Hematopoietic multipotent progenitor cell treated with erythropoietin and hydrocortisone succinate and interleukin-3 and kit ligand, for 8 days (in vitro differentiated cells): ENCODE results near the gene SPACA4.
"Not testable (repeated sequence)": the region's sequence is repeated elsewhere in the genome, so short reads cannot be mapped to it uniquely, and the experiment has no call there.

ENCODE experiments used
- DNase-seq: peaks from one replicate; pipeline ENCODE4 v3.0.0-alpha.2; 2015

The SPACA4 gene

DNA sequence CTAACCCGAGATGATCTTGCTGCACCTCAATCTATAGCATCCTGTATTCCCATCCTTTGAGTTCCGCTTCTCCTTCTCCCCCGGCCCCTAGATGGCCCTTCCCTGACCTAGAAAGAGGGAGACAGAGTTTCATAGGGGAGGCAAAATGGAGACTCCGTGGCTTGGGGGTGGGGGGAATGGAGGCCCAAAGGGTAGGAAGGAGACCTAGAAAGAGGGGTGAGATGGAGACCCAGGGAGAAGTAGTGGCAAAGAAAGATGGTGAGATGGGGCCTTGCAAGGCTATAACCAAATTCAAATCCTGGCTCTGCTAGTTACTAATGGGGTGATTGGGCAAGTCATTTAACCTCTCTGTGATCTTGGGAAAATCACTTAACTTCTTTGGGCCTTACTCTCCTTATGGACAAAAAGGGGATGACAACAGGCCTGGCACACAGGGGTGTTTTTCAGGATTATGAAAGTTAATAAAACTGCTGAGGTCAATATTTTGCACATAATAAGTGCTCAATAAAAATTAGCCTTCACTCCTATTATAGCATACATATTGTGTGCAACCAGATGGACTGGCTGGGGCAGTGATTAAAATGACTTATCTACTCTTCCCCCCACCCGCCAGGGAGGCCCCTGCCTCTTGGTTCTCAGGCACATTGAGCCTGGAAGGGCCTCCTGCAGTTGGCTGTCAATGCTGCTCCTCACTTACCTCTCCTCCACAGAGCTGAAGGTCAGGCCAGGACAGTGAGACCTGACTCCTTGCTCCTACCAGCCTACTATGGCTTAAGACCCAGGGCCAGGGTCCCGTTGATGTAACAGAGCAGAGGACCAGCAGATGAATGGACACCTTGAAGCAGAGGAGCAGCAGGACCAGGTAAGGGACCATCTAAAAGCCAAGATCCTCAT is 13.4 kb downstream of the SPACA4 start:
- peak; percentile 60 for DNase-seq

DNA sequence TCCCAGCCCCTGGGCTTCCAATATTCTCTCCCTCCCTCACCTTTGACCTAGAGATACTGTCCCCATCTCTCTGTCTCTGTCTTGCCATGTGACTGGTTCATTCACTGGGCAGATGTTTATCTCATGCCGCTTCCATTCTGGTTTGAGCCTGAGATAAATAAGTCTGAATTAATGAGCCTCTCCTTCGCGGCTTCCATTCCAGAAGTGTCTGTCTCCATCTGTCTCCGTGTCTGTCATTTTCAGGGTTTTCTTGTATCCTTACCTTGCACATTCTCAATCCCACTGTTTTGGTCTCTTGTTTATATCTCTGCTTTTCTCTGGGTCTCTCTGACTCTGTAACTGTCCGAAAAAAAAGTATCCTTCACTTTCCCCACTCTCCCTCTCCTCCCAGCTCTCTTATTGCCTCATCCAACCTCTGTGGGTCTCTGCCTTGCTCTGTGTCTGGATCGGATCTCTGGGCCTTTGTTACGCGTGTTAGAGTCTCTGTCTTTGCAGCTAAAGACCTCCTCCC is 17.1 kb downstream of the SPACA4 start:
- peak; percentile 57 for DNase-seq

DNA sequence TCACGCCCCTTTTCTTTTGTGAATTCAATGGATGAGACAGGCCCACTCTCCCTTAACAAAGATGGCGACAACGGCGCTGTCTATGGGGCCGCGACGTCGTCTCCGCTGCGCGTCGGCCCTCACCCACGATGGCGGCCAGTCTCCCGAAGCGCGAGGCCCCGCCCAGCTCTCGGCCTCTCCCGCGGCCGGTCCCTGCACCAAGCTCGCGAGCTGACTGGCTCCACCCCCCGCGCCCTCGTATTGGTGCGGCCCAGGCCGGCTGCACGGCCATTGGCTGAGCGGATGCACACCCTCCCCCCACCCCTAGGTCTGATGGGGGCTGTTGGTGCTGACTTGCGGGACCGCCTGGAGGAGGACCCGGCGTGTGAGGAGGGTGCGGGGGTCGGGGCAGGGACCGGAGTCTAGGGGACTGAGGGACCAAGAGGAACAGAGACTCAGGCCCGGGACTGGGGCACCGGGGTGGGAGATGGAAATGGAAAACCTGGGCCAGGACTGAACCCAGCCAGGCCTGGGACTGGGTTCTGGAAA is 17.6 kb downstream of the SPACA4 start:
- DNase-seq, result peak; percentile 97

DNA sequence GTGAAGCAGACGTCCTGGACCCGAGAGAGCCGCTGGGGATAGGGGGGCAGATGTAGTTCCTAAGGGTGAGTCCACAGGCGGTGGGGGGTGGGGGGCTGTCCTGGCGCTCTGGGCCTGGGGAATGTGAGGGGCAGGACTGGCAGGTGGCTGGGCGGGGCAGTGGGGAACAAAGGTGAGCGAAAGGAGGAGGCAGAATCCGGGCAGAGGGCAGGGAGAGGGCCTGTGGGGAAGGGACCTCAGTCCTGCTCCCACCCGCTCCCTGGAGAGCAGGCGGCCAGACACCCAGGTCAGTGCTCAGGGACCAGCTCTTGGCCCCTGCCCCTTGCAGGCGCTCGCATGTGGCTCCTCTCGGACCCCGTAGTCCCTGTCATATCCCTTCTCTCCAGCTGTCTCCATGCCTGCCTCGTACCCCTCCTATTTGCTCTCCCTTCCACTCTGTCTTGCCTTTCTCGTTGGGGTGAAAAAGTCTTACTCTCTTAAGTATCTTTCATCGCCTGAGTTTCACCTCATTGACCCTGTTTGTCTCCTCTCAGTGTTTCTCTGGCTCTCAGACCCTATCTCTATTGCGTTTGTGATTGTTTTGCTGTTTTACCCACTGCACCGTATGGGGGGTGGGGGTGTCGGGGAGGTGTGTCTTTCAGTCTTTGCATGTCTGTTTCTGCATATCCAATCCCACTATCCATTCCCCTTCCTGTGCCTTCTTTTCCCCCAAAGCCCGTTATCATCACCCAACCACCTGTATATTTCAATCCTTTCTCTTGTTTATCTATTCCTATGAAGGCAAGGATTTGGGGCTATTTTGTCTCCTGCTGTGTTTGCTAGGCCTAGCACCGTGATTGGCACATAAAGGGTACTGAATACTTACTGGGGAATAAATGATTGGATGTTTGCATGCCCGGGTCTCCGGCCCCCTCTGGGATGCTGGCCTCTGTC is 18.5 kb downstream of the SPACA4 start:
- no peak for DNase-seq

DNA sequence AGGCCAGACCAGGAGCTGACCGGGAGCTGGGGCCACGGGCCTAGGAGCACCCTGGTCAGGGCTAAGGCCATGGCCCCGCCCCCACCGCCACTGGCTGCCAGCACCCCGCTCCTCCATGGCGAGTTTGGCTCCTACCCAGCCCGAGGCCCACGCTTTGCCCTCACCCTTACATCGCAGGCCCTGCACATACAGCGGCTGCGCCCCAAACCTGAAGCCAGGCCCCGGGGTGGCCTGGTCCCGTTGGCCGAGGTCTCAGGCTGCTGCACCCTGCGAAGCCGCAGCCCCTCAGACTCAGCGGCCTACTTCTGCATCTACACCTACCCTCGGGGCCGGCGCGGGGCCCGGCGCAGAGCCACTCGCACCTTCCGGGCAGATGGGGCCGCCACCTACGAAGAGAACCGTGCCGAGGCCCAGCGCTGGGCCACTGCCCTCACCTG is 19.4 kb downstream of the SPACA4 start:
- no peak for DNase-seq

DNA sequence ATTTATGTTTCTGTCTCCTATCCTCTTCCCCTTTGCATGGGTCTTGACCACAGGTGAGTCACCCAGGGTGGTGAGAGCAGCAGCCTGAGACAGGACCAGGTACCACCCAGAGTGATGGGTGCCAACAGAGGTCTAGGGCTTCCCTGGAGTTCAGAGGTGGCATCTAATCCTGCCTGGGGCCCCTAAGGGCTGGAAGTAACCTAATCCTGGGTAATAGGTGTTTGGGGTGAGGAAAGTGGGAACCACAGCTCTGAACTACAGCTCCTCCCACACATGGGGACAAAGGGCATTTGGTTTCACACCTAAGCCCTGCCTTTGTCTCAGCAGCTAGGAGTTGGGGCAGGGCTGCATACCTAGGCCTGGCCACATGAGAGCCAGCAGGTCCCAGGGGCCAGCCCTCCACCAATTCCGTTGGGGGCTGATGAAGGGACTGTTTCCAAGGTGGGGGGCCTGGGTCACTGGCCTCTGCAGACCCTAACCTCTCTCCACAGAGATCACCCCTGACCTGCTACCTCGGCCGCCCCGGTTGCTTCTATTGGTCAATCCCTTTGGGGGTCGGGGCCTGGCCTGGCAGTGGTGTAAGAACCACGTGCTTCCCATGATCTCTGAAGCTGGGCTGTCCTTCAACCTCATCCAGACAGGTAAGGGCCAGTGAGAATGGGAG is 20.8 kb downstream of the SPACA4 start:
- no peak for DNase-seq

DNA sequence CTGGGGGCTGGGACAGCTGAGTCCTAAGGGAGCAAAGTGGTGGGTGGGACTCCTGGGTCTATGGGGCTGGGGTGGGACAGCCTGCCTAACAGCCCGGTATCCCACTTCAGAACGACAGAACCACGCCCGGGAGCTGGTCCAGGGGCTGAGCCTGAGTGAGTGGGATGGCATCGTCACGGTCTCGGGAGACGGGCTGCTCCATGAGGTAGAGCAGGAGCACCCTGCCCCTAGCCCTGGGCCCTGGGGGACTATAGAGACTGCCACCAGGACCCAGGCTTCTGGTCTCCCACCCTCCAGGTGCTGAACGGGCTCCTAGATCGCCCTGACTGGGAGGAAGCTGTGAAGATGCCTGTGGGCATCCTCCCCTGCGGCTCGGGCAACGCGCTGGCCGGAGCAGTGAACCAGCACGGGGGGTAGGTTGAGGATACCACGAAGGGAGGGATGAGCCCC is 21.3 kb downstream of the SPACA4 start:
- DNase-seq, result no peak

DNA sequence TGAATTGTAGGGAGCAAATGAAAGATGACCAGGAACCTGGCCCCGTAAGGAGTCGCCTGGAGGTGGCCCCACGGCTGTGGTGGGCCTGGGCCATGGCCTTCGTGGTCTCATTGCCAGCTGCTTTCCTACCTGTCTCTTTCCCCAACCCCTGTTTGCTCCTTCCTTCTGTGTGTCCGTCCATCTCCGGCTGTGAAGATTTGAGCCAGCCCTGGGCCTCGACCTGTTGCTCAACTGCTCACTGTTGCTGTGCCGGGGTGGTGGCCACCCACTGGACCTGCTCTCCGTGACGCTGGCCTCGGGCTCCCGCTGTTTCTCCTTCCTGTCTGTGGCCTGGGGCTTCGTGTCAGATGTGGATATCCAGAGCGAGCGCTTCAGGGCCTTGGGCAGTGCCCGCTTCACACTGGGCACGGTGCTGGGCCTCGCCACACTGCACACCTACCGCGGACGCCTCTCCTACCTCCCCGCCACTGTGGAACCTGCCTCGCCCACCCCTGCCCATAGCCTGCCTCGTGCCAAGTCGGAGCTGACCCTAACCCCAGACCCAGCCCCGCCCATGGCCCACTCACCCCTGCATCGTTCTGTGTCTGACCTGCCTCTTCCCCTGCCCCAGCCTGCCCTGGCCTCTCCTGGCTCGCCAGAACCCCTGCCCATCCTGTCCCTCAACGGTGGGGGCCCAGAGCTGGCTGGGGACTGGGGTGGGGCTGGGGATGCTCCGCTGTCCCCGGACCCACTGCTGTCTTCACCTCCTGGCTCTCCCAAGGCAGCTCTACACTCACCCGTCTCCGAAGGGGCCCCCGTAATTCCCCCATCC is 22.1 kb downstream of the SPACA4 start:
- no peak for DNase-seq

DNA sequence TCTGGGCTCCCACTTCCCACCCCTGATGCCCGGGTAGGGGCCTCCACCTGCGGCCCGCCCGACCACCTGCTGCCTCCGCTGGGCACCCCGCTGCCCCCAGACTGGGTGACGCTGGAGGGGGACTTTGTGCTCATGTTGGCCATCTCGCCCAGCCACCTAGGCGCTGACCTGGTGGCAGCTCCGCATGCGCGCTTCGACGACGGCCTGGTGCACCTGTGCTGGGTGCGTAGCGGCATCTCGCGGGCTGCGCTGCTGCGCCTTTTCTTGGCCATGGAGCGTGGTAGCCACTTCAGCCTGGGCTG is 22.7 kb downstream of the SPACA4 start:
- DNase-seq, result no peak

DNA sequence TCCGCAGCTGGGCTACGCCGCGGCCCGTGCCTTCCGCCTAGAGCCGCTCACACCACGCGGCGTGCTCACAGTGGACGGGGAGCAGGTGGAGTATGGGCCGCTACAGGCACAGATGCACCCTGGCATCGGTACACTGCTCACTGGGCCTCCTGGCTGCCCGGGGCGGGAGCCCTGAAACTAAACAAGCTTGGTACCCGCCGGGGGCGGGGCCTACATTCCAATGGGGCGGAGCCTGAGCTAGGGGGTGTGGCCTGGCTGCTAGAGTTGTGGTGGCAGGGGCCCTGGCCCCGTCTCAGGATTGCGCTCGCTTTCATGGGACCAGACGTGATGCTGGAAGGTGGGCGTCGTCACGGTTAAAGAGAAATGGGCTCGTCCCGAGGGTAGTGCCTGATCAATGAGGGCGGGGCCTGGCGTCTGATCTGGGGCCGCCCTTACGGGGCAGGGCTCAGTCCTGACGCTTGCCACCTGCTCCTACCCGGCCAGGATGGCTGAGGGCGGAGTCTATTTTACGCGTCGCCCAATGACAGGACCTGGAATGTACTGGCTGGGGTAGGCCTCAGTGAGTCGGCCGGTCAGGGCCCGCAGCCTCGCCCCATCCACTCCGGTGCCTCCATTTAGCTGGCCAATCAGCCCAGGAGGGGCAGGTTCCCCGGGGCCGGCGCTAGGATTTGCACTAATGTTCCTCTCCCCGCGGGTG is 23.2 kb downstream of the SPACA4 start:
- peak; percentile 54 for DNase-seq

DNA sequence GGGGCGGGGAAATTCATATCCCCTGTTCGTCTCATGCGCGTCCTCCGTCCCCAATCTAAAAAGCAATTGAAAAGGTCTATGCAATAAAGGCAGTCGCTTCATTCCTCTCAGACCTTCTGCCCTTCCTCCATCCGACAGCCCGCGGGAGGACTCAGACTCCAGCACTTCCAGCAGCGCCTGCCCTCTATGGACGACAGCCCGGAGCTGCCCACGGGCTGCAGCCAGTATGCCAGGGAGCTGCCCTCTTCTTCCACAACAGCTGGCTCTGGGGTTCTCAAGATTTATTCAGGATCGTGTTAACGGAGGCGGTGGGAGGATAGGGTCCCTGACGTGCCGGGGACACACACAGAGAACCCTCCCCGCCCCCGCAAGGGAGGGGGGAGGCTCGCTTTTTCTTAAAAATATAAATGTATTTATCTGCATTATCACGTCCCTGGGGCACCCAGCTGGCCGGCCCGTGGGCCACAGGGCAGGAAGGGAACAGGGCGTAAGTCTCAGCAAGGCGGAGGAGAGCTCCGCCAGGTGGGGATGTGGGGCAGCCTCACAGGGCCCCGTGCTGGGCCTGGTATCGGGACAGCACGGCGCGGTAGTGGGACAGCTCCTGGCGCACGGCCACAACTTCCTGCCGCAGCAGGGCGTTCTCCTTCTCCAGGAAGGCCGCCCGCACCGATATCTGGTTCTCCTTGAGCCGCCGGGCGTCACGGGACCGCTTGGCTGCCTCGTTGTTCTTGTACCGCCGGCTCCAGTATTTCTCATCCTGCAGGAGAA is 23.9 kb downstream of the SPACA4 start:
- peak; percentile 93 for DNase-seq

DNA sequence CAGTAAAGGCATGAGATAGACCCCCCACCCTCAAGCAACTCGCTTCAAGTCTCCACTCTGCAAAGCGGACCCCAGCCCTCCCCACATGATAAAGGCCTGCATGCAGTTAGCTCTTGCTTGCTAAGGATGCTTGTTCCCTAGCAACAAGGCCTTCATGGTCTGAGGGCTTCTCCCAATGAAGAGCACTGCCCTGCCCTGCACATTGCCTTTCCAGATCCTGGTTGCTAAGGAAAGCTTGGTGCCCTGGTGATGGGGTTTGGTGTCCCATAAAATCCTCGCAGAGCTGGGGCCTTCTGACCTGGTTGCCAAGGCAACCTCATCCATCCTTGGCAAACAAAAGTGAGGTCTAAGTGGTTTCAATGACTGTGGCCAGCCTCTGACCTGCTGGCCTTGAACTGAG is 24.7 kb downstream of the SPACA4 start:
- DNase-seq, result no peak

DNA sequence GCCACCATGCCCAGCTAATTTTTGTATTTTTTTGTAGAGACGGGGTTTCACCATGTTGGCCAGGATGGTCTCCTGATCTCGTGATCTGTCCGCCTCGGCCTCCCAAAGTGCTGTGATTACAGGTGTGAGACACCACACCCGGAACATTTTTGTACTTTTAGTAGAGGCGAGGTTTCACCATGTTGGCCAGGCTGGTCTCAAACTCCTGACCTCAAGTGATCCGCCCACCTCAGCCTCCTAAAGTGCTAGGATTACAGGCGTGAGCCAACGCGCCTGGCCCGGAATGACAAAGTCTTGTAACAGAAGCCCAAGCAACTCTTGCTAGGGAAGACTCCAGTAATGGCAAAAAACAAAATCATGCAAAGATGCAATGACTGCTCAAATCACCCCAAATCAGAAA is 25.7 kb downstream of the SPACA4 start:
- not testable (repeated sequence) for DNase-seq

DNA sequence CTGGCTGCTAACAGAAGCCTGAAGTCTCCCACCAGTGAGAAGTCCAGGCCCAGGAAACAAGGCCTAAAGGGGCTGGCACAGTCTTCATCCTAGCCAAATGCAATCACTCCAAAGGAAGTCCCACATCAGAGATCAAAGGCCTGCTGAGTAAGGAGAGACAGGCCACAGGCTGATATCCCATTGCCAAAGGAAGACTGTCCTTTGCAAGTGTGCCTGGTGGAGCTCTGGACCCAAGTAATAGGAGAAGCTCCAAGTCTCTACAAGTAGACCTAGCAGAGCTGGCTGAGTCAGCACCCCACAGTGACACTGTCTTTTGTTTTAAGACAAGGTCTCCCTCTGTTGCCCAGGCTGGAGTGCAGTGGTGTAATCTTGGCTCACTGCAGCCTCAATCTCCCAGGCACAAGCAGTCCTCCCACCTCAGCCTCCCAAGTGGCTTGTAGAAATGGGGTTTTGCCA is 26.2 kb downstream of the SPACA4 start:
- DNase-seq, result peak; percentile 67

DNA sequence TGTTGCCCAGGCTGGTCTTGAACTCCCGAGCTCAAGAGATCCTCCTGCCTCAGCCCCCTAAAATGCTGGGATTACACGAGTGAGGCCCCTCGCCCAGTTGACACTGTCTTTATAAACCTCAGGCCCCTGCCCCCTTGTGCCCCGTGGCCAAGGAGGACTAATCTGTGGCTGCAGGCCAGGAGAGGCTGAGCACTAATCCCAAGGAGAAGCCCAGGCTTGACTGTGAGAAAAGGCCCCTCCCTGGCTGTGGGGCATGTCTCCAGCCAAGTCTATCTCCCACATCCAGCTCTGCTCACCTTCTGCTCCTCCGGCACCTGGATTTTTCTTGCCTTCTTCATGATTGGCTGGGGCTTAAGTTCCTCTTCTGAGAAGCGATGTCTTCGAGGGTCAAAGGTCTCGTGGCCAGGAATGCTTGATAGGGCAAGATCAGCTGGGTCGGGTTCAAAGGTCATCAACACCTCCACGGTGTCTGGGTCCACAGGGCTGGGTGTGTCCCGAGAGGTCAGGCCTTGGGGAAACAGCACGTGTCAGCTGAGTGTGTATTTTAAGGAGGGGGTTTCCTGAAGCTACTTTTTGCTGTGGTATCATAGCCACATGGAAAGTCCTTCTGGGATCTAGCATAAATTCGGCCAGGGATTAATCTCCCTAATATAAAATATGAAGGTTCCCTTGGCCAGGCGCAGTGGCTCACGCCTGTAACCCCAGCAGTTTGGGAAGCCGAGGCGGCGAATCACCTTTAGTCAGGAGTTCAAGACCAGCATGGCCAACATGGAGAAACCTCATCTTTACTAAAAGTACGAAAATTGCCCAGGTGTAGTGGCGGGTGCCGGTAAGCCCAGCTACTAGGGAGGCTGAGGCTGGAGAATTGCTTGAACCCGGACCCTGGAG is 26.9 kb downstream of the SPACA4 start:
- peak; percentile 40 for DNase-seq

DNA sequence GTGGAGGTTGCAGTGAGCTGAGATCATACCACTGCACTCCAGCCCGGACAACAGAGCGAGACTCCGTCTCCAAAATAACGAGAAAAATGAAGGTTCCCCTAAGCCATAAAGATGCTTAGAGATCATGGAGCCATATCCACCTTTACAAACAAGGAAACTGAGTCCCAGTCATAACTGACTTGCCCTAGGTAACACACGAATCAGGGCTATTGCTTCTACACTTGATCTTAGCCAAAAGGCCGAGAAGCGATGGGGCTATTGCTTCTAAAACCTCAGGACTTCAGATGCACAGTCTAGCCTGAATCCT is 27.4 kb downstream of the SPACA4 start:
- no peak for DNase-seq

DNA sequence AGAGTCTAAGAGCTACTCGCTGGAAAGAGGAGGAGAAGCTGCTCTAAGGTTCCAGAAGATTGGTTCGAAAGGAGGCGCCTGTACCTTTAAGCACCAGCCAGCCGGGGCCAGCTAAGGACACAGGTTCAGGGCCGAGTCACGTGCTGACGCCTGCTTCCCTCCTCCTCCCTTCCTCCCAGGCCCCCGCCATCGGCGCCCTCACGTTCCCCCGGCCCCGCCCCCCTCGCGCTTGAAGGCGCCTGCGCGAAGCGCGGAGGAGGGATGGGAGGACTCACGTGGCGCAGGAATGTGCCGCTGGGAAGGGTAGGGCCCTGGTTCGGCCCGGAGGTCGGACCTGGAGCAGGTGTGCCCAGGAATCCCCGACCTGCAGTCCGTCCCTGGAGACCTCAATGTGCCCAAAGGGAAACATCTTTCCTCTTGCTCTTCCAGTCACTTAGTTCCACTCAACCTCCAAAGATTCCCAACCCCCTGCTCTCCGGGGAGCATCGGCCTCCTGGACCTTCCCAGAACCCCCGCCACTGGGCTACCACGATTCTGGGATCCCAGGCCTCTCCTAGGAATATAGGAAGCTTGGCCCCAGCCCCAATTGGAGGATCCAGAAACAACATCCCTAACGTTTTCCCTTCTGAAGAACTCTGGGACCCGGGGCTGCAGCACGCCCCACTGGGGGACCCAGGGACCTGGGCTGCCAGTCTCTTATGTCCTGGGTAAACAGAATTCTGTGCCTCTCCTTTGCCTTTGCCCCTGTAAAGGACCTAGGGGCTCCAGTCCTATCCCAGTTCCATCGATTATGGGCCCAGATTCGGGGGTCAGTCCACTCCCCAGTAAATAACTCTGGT is 28.1 kb downstream of the SPACA4 start:
- DNase-seq, result peak; percentile 97

DNA sequence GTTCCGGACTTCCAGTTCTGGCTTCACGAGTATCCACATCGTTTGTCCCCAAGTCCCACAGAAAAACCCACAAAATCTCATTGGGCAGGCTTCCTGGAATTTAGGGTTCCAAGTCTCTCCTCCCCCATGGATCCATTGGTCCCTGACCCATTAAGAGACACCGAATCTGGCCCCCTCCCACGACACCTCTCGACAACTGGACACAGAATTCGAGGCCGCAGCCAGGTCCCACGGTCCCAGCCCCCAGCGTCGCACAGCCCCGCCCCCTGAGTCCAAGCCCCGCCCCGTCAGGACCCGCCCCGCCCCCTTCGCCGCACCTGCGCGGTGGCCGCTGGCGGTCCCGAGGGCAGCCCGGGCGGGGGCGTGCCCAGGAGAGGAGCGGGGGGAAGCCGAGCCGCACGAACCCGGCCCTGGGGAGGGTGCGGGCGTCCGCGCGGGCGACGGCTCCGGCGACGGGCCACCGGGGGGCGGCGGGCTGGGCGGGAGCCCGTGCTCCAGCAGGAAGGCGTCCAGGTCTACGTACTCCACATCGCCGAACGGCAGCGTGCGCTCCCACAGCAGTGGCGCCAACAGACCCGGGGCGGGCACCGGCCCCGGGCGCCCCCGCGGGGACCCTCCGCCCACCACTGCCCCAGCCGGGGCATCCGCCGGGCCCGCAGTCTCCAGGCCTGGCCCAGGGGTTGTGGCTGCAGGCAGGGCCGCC is 28.9 kb downstream of the SPACA4 start:
- peak; percentile 67 for DNase-seq
